Endothelial cell (in vitro differentiated cells): Measurements from ENCODE around the gene VWA1. TPM values are rescaled to one million over a fixed set of nuclear protein-coding genes. Genes with fewer than 3 reads are reported as not detected.

Experiments used
- DNase-seq: peaks from one replicate; pipeline ENCODE4 v3.0.0; 2021; ENCODE audit warnings: low spot score
- H3K27ac Mint-ChIP-seq: one replicate; pipeline ENCODE4 v1.8.0; 2021; ENCODE audit warnings: mixed read lengths, inconsistent platforms; ENCODE audit not compliant: unreplicated experiment
- H3K27me3 Mint-ChIP-seq: one replicate; pipeline ENCODE4 v1.8.0; 2021; ENCODE audit warnings: mild to moderate bottlenecking, moderate library complexity, mixed read lengths, inconsistent platforms; ENCODE audit not compliant: unreplicated experiment
- H3K36me3 Mint-ChIP-seq: one replicate; pipeline ENCODE4 v1.8.0; 2021; ENCODE audit warnings: mild to moderate bottlenecking, low read depth, mixed read lengths, inconsistent platforms; ENCODE audit not compliant: unreplicated experiment
- H3K4me1 Mint-ChIP-seq: one replicate; pipeline ENCODE4 v1.8.0; 2021; ENCODE audit warnings: mild to moderate bottlenecking, mixed read lengths, inconsistent platforms; ENCODE audit not compliant: unreplicated experiment
- H3K4me3 Mint-ChIP-seq: one replicate; pipeline ENCODE4 v1.8.0; 2021; ENCODE audit warnings: mild to moderate bottlenecking, mixed read lengths, inconsistent platforms; ENCODE audit not compliant: unreplicated experiment
- H3K9me3 Mint-ChIP-seq: one replicate; pipeline ENCODE4 v1.8.0; 2021; ENCODE audit warnings: mixed read lengths, inconsistent platforms; ENCODE audit not compliant: unreplicated experiment
- CTCF ChIP-seq: fragments of 200-600 bp; sonication (generic); IDR thresholded peaks from one replicate; pipeline ENCODE4 v1.5.0; 2021; ENCODE audit warnings: antibody characterized with exemption; ENCODE audit not compliant: unreplicated experiment
- total RNA-seq: library from RNA; stranded (reverse); fragmentation: NEBNext Ultra II Directional; extraction: Animal tissue kit (Norgen Biotek cat#: 25700); gene quantifications from one replicate; pipeline ENCODE4 v1.2.1, GENCODE V29; 2021; ENCODE audit not compliant: unreplicated experiment

The VWA1 gene
- total RNA-seq, 1 donor from 2014 or later: 34.2 TPM

GRCh38 chr1:1432274-1432950, 3.1 kb upstream of the VWA1 start:
- H3K36me3 Mint-ChIP-seq: peaks cover 4% of the 10 kb centered on the region
- no peaks in the 10 kb centered on the region for H3K9me3 Mint-ChIP-seq
- peaks cover 26% of the 10 kb centered on the region for H3K4me1 Mint-ChIP-seq
- no peak for DNase-seq
- H3K27me3 Mint-ChIP-seq: peaks cover 12% of the 10 kb centered on the region
- H3K27ac Mint-ChIP-seq: peak overlapping the region; percentile 61
- no peak overlapping the region for H3K4me3 Mint-ChIP-seq
- no peak for TF ChIP-seq CTCF

GRCh38 chr1:1432951-1433803, 2.3 kb upstream of the VWA1 start:
- TF ChIP-seq CTCF: no peak
- Mint-ChIP-seq H3K36me3 (peaks cover 4% of the 10 kb centered on the region), H3K27me3 (peaks cover 12% of the 10 kb centered on the region), H3K4me1 (peaks cover 26% of the 10 kb centered on the region), H3K27ac (peak overlapping the region; percentile 74), H3K9me3 (no peaks in the 10 kb centered on the region), H3K4me3 (no peak overlapping the region)
- DNase-seq: peak; percentile 54

GRCh38 chr1:1433804-1434130, 1.7 kb upstream of the VWA1 start:
- no peak for DNase-seq
- Mint-ChIP-seq H3K4me3 (no peak overlapping the region), H3K4me1 (peaks cover 22% of the 10 kb centered on the region), H3K36me3 (no peaks in the 10 kb centered on the region), H3K27ac (peak overlapping the region; percentile 74), H3K9me3 (no peaks in the 10 kb centered on the region), H3K27me3 (peaks cover 8% of the 10 kb centered on the region)
- no peak for TF ChIP-seq CTCF

GRCh38 chr1:1434131-1434823, 1.2 kb upstream of the VWA1 start:
- DNase-seq: peak; percentile 56
- TF ChIP-seq CTCF: no peak
- Mint-ChIP-seq H3K9me3 (no peaks in the 10 kb centered on the region), H3K36me3 (no peaks in the 10 kb centered on the region), H3K4me3 (no peak overlapping the region), H3K4me1 (peaks cover 22% of the 10 kb centered on the region), H3K27me3 (peaks cover 8% of the 10 kb centered on the region), H3K27ac (no peak overlapping the region)

- TF ChIP-seq CTCF: no peak
- H3K4me1 Mint-ChIP-seq: peaks cover 18% of the 10 kb centered on the region
- H3K9me3 Mint-ChIP-seq: no peaks in the 10 kb centered on the region
- peak overlapping the region; percentile 52 for H3K27ac Mint-ChIP-seq
- peaks cover 6% of the 10 kb centered on the region for H3K27me3 Mint-ChIP-seq
- no peaks in the 10 kb centered on the region for H3K36me3 Mint-ChIP-seq
- no peak for DNase-seq
- peak overlapping the region; percentile 82 for H3K4me3 Mint-ChIP-seq
These were observed 725 bp upstream of the VWA1 start for GRCh38 chr1:1434824-1435105.
